ENCODE data around the gene ZNF236. TPM values are rescaled to one million over a fixed set of nuclear protein-coding genes. Genes with fewer than 3 reads are reported as not detected.

The ZNF236 gene
- total RNA-seq, 1 donor from 2014 or later, result 9.7 TPM

GRCh38 chr18:76889091-76889699, 66.8 kb downstream of the ZNF236 start:
- no peaks in the 10 kb centered on the region for H3K27me3 ChIP-seq
- H3K4me3 ChIP-seq, result no peak overlapping the region
- H3K27ac ChIP-seq, result no peak overlapping the region
- intact Hi-C loops (cut with DNase I), result no loop called here
- peaks cover 4 to 30% of the 10 kb centered on the region in 2 donors for H3K36me3 ChIP-seq
- DNase-seq (ENCODE audit: low spot score in 2 of 2), result no peak
- no peaks in the 10 kb centered on the region for H3K4me1 ChIP-seq
- no peaks in the 10 kb centered on the region for H3K9me3 ChIP-seq
- TF ChIP-seq CTCF (IDR thresholded peaks at IDR 0.05), result no peak

- Histone ChIP-seq H3K27ac (no peak overlapping the region), H3K27me3 (no peaks in the 10 kb centered on the region), H3K4me3 (no peak overlapping the region), H3K4me1 (no peaks in the 10 kb centered on the region), H3K9me3 (no peaks in the 10 kb centered on the region), H3K36me3 (peaks cover 31 to 46% of the 10 kb centered on the region in 2 donors)
- no peak for TF ChIP-seq CTCF (IDR thresholded peaks at IDR 0.05)
- intact Hi-C loops (cut with DNase I), result no loop called here
- DNase-seq (ENCODE audit: low spot score in 2 of 2), result no peak
Measured at GRCh38 chr18:76892832-76893231, 70.5 kb downstream of the ZNF236 start.

DNA sequence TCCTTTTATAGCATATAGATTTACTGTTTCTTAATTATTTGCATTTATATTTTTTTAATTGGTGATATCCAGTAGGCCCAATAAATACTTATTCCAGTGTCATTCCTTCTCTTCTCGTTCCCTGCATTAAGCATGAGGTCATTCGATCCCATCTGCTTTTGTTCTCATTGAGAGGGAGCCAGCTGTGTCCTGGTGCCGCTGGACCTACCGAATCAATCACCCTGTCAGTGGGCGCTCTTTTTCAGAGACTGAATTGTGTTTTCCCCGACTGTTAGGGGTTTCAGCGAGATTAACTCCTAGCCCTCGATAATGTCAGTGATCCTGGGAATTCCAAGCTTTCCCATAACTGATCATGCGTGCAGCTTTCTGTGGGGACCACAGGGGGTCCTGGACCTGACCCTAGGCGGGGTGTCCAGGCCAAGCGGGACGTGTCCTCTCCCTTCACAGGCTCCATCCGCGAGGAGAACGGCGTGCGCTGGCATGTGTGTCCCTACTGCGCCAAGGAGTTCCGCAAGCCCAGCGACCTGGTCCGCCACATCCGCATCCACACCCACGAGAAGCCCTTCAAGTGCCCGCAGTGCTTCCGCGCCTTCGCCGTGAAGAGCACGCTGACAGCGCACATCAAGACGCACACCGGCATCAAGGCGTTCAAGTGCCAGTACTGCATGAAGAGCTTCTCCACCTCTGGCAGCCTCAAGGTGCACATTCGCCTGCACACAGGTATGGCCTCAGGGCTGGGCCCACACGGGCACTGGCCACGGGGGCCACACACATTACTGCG, 72.4 kb downstream of the ZNF236 start:
- Histone ChIP-seq H3K4me3 (no peak overlapping the region), H3K9me3 (no peaks in the 10 kb centered on the region), H3K27ac (no peak overlapping the region), H3K4me1 (no peaks in the 10 kb centered on the region), H3K27me3 (no peaks in the 10 kb centered on the region), H3K36me3 (peaks cover 40 to 52% of the 10 kb centered on the region in 2 donors)
- no peak for TF ChIP-seq CTCF (IDR thresholded peaks at IDR 0.05)
- intact Hi-C loops (cut with DNase I), result no loop called here
- DNase-seq (ENCODE audit: low spot score in 2 of 2), result no peak

DNA sequence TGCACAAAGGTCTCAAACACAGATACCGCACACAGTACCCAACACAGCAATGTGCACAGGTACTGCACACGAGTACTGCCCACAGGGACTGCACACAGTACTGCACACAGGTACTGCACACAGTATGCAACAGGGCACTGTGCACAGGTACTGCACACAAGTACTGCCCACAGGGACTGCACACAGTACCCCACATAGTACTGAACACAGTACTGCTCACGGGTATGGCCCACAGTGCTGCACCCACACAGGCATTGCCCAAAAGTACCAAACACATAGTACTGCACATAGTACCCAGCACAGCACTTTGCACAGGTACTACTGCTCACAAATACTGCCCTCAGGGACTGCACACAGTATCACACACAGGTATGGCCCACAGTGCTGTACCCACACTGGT, 73.1 kb downstream of the ZNF236 start:
- TF ChIP-seq CTCF (IDR thresholded peaks at IDR 0.05), result no peak
- intact Hi-C loops (cut with DNase I), result no loop called here
- no peak for DNase-seq (ENCODE audit: low spot score in 2 of 2)
- H3K27me3 ChIP-seq, result no peaks in the 10 kb centered on the region
- H3K36me3 ChIP-seq, result peaks cover 42 to 52% of the 10 kb centered on the region in 2 donors
- no peak overlapping the region for H3K27ac ChIP-seq
- no peaks in the 10 kb centered on the region for H3K4me1 ChIP-seq
- H3K4me3 ChIP-seq, result no peak overlapping the region
- H3K9me3 ChIP-seq, result no peaks in the 10 kb centered on the region

DNA sequence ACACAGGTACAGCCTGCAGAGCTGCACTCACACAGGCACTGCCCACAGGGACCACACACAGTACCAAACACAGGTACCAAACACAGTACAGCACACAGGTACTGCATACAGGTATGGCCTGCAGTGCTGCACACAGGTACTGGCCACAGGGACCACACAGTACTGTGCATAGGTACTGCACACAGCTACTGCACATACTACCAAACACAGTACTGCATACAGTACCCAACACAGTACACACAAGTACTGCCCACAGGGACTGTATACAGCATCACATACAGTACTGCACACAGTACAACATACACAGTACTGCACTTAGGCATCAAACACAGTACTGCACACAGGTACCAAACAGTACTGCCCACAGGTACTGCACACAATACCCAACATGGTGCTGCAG, 74.3 kb downstream of the ZNF236 start:
- no peak for DNase-seq (ENCODE audit: low spot score in 2 of 2)
- Histone ChIP-seq H3K27me3 (no peaks in the 10 kb centered on the region), H3K4me1 (no peaks in the 10 kb centered on the region), H3K36me3 (peaks cover 51 to 57% of the 10 kb centered on the region in 2 donors), H3K4me3 (no peak overlapping the region), H3K9me3 (no peaks in the 10 kb centered on the region), H3K27ac (no peak overlapping the region)
- intact Hi-C loops (cut with DNase I), result no loop called here
- no peak for TF ChIP-seq CTCF (IDR thresholded peaks at IDR 0.05)

All from ascending aorta (tissue), 2 donors.